Measurements from ENCODE around the gene SULF2. TPM values are rescaled to one million over a fixed set of nuclear protein-coding genes. Genes with fewer than 3 reads are reported as not detected.

The SULF2 gene
- total RNA-seq, 1 donor from 2014 or later = 32.9 TPM

GRCh38 chr20:47777220-47777619 lies 8.1 kb downstream of the SULF2 start:
- Histone ChIP-seq H3K4me1 (ENCODE audit: control insufficient read depth in 3 of 3, insufficient read depth in 3 of 3, low read length in 3 of 3) (peaks cover 7 to 12% (median 10%) of the 10 kb centered on the region in 3 donors), H3K27ac (ENCODE audit: low read depth, low read length) (no peak overlapping the region)

GRCh38 chr20:47776639-47777038 lies 8.6 kb downstream of the SULF2 start:
- Histone ChIP-seq H3K9me3 (ENCODE audit: control insufficient read depth in 3 of 3, low read length in 3 of 3) (peaks cover 0 to 7% (median 5%) of the 10 kb centered on the region in 3 donors), H3K27me3 (ENCODE audit: control insufficient read depth in 3 of 3, insufficient read depth in 3 of 3, low read length in 3 of 3) (peaks cover 4 to 10% (median 6%) of the 10 kb centered on the region in 3 donors), H3K9ac (ENCODE audit: low read depth in 1 of 3, low read length in 3 of 3) (no peak overlapping the region), H3K27ac (ENCODE audit: low read depth, low read length) (no peak overlapping the region), H3K4me3 (ENCODE audit: low read length in 3 of 3) (no peak overlapping the region), H3K36me3 (ENCODE audit: control insufficient read depth in 3 of 3, insufficient read depth in 3 of 3, low read length in 3 of 3) (no peaks in the 10 kb centered on the region), H3K4me1 (ENCODE audit: control insufficient read depth in 3 of 3, insufficient read depth in 3 of 3, low read length in 3 of 3) (peaks cover 7 to 10% (median 9%) of the 10 kb centered on the region in 3 donors)

More at GRCh38 chr20:47777220-47777619, 8.1 kb downstream of the SULF2 start:
- Histone ChIP-seq H3K36me3 (ENCODE audit: control insufficient read depth in 3 of 3, insufficient read depth in 3 of 3, low read length in 3 of 3) (no peaks in the 10 kb centered on the region), H3K27me3 (ENCODE audit: control insufficient read depth in 3 of 3, insufficient read depth in 3 of 3, low read length in 3 of 3) (peaks cover 7 to 15% (median 12%) of the 10 kb centered on the region in 3 donors), H3K9ac (ENCODE audit: low read depth in 1 of 3, low read length in 3 of 3) (no peak overlapping the region), H3K9me3 (ENCODE audit: control insufficient read depth in 3 of 3, low read length in 3 of 3) (peaks cover 0 to 7% (median 5%) of the 10 kb centered on the region in 3 donors), H3K4me3 (ENCODE audit: low read length in 3 of 3) (no peak overlapping the region)

GRCh38 chr20:47775841-47776240 lies 9.4 kb downstream of the SULF2 start:
- Histone ChIP-seq H3K9me3 (ENCODE audit: control insufficient read depth in 3 of 3, low read length in 3 of 3) (peaks cover 0 to 7% (median 7%) of the 10 kb centered on the region in 3 donors), H3K4me3 (ENCODE audit: low read length in 3 of 3) (no peak overlapping the region), H3K27me3 (ENCODE audit: control insufficient read depth in 3 of 3, insufficient read depth in 3 of 3, low read length in 3 of 3) (peaks cover 0 to 6% (median 0%) of the 10 kb centered on the region in 3 donors), H3K4me1 (ENCODE audit: control insufficient read depth in 3 of 3, insufficient read depth in 3 of 3, low read length in 3 of 3) (peaks cover 7 to 10% (median 7%) of the 10 kb centered on the region in 3 donors), H3K27ac (ENCODE audit: low read depth, low read length) (no peak overlapping the region), H3K9ac (ENCODE audit: low read depth in 1 of 3, low read length in 3 of 3) (no peak overlapping the region), H3K36me3 (ENCODE audit: control insufficient read depth in 3 of 3, insufficient read depth in 3 of 3, low read length in 3 of 3) (peaks cover 0 to 2% (median 0%) of the 10 kb centered on the region in 3 donors)

GRCh38 chr20:47775039-47775438 lies 10.2 kb downstream of the SULF2 start:
- Histone ChIP-seq H3K27ac (ENCODE audit: low read depth, low read length) (peak overlapping the region; percentile 21), H3K27me3 (ENCODE audit: control insufficient read depth in 3 of 3, insufficient read depth in 3 of 3, low read length in 3 of 3) (peaks cover 0 to 7% (median 0%) of the 10 kb centered on the region in 3 donors), H3K36me3 (ENCODE audit: control insufficient read depth in 3 of 3, insufficient read depth in 3 of 3, low read length in 3 of 3) (peaks cover 0 to 5% (median 0%) of the 10 kb centered on the region in 3 donors), H3K4me3 (ENCODE audit: low read length in 3 of 3) (no peak overlapping the region), H3K4me1 (ENCODE audit: control insufficient read depth in 3 of 3, insufficient read depth in 3 of 3, low read length in 3 of 3) (peaks cover 7 to 10% (median 7%) of the 10 kb centered on the region in 3 donors), H3K9me3 (ENCODE audit: control insufficient read depth in 3 of 3, low read length in 3 of 3) (peaks cover 4 to 11% (median 7%) of the 10 kb centered on the region in 3 donors), H3K9ac (ENCODE audit: low read depth in 1 of 3, low read length in 3 of 3) (no peak overlapping the region)

GRCh38 chr20:47774131-47774777 lies 11.0 kb downstream of the SULF2 start:
- peaks cover 0 to 5% (median 0%) of the 10 kb centered on the region in 3 donors for H3K36me3 ChIP-seq (ENCODE audit: control insufficient read depth in 3 of 3, insufficient read depth in 3 of 3, low read length in 3 of 3)
- peaks cover 7 to 10% (median 7%) of the 10 kb centered on the region in 3 donors for H3K4me1 ChIP-seq (ENCODE audit: control insufficient read depth in 3 of 3, insufficient read depth in 3 of 3, low read length in 3 of 3)
- no peak overlapping the region for H3K9ac ChIP-seq (ENCODE audit: low read depth in 1 of 3, low read length in 3 of 3)
- H3K27me3 ChIP-seq (ENCODE audit: control insufficient read depth in 3 of 3, insufficient read depth in 3 of 3, low read length in 3 of 3) = peaks cover 0 to 7% (median 0%) of the 10 kb centered on the region in 3 donors
- peak overlapping the region; percentile 69 for H3K27ac ChIP-seq (ENCODE audit: low read depth, low read length)
- no peak overlapping the region for H3K4me3 ChIP-seq (ENCODE audit: low read length in 3 of 3)
- peaks cover 4 to 11% (median 7%) of the 10 kb centered on the region in 3 donors for H3K9me3 ChIP-seq (ENCODE audit: control insufficient read depth in 3 of 3, low read length in 3 of 3)

- Histone ChIP-seq H3K9me3 (ENCODE audit: control insufficient read depth in 3 of 3, low read length in 3 of 3) (peaks cover 4 to 11% (median 7%) of the 10 kb centered on the region in 3 donors), H3K4me1 (ENCODE audit: control insufficient read depth in 3 of 3, insufficient read depth in 3 of 3, low read length in 3 of 3) (peaks cover 7 to 9% (median 8%) of the 10 kb centered on the region in 3 donors), H3K27me3 (ENCODE audit: control insufficient read depth in 3 of 3, insufficient read depth in 3 of 3, low read length in 3 of 3) (peaks cover 0 to 7% (median 0%) of the 10 kb centered on the region in 3 donors), H3K36me3 (ENCODE audit: control insufficient read depth in 3 of 3, insufficient read depth in 3 of 3, low read length in 3 of 3) (peaks cover 0 to 5% (median 0%) of the 10 kb centered on the region in 3 donors), H3K4me3 (ENCODE audit: low read length in 3 of 3) (no peak overlapping the region), H3K9ac (ENCODE audit: low read depth in 1 of 3, low read length in 3 of 3) (no peak overlapping the region), H3K27ac (ENCODE audit: low read depth, low read length) (peak overlapping the region; percentile 69)
Measured at GRCh38 chr20:47773371-47773786, 11.9 kb downstream of the SULF2 start.

- H3K4me1 ChIP-seq (ENCODE audit: control insufficient read depth in 3 of 3, insufficient read depth in 3 of 3, low read length in 3 of 3) = peaks cover 4 to 9% (median 8%) of the 10 kb centered on the region in 3 donors
- H3K36me3 ChIP-seq (ENCODE audit: control insufficient read depth in 3 of 3, insufficient read depth in 3 of 3, low read length in 3 of 3) = peaks cover 0 to 5% (median 0%) of the 10 kb centered on the region in 3 donors
- H3K4me3 ChIP-seq (ENCODE audit: low read length in 3 of 3) = no peak overlapping the region
- H3K9me3 ChIP-seq (ENCODE audit: control insufficient read depth in 3 of 3, low read length in 3 of 3) = peaks cover 4 to 11% (median 4%) of the 10 kb centered on the region in 3 donors
- peak overlapping the region; percentile 44 for H3K27ac ChIP-seq (ENCODE audit: low read depth, low read length)
- no peak overlapping the region for H3K9ac ChIP-seq (ENCODE audit: low read depth in 1 of 3, low read length in 3 of 3)
- peaks cover 0 to 7% (median 0%) of the 10 kb centered on the region in 3 donors for H3K27me3 ChIP-seq (ENCODE audit: control insufficient read depth in 3 of 3, insufficient read depth in 3 of 3, low read length in 3 of 3)
Measured at GRCh38 chr20:47770935-47771334, 14.3 kb downstream of the SULF2 start.

- H3K4me3 ChIP-seq (ENCODE audit: low read length in 3 of 3) = no peak overlapping the region
- peaks cover 0 to 6% (median 4%) of the 10 kb centered on the region in 3 donors for H3K9me3 ChIP-seq (ENCODE audit: control insufficient read depth in 3 of 3, low read length in 3 of 3)
- H3K27ac ChIP-seq (ENCODE audit: low read depth, low read length) = peak overlapping the region; percentile 52
- H3K36me3 ChIP-seq (ENCODE audit: control insufficient read depth in 3 of 3, insufficient read depth in 3 of 3, low read length in 3 of 3) = peaks cover 0 to 5% (median 0%) of the 10 kb centered on the region in 3 donors
- H3K4me1 ChIP-seq (ENCODE audit: control insufficient read depth in 3 of 3, insufficient read depth in 3 of 3, low read length in 3 of 3) = peaks cover 4 to 14% (median 8%) of the 10 kb centered on the region in 3 donors
- H3K27me3 ChIP-seq (ENCODE audit: control insufficient read depth in 3 of 3, insufficient read depth in 3 of 3, low read length in 3 of 3) = peaks cover 5 to 11% (median 10%) of the 10 kb centered on the region in 3 donors
- no peak overlapping the region for H3K9ac ChIP-seq (ENCODE audit: low read depth in 1 of 3, low read length in 3 of 3)
Measured at GRCh38 chr20:47768016-47768824, 17.1 kb downstream of the SULF2 start.

GRCh38 chr20:47765691-47766594 lies 19.3 kb downstream of the SULF2 start:
- Histone ChIP-seq H3K9ac (ENCODE audit: low read depth in 1 of 3, low read length in 3 of 3) (no peak overlapping the region), H3K27ac (ENCODE audit: low read depth, low read length) (peak overlapping the region; percentile 33), H3K4me3 (ENCODE audit: low read length in 3 of 3) (no peak overlapping the region), H3K9me3 (ENCODE audit: control insufficient read depth in 3 of 3, low read length in 3 of 3) (peaks cover 0 to 4% (median 4%) of the 10 kb centered on the region in 3 donors), H3K27me3 (ENCODE audit: control insufficient read depth in 3 of 3, insufficient read depth in 3 of 3, low read length in 3 of 3) (peaks cover 11 to 26% (median 15%) of the 10 kb centered on the region in 3 donors), H3K36me3 (ENCODE audit: control insufficient read depth in 3 of 3, insufficient read depth in 3 of 3, low read length in 3 of 3) (peaks cover 0 to 4% (median 0%) of the 10 kb centered on the region in 3 donors), H3K4me1 (ENCODE audit: control insufficient read depth in 3 of 3, insufficient read depth in 3 of 3, low read length in 3 of 3) (peaks cover 9 to 17% (median 9%) of the 10 kb centered on the region in 3 donors)

Data from skeletal muscle tissue (tissue), 4 donors.